ENCODE measurements around the gene LRTM1. TPM values are rescaled to one million over a fixed set of nuclear protein-coding genes. Genes with fewer than 3 reads are reported as not detected.

The LRTM1 gene
- total RNA-seq, 1 donor from 2014 or later: not detected

GRCh38 chr3:54895613-54896012, 32.2 kb downstream of the LRTM1 start:
- DNase-seq (ENCODE audit: low spot score): no peak

GRCh38 chr3:54892168-54892567, 35.7 kb downstream of the LRTM1 start:
- DNase-seq (ENCODE audit: low spot score): no peak

GRCh38 chr3:54891540-54891897, 36.3 kb downstream of the LRTM1 start:
- DNase-seq (ENCODE audit: low spot score): no peak

- DNase-seq (ENCODE audit: low spot score): no peak
Measured at GRCh38 chr3:54889731-54890130, 38.1 kb downstream of the LRTM1 start.

- no peak for DNase-seq (ENCODE audit: low spot score)
Measured at GRCh38 chr3:54888873-54889272, 39.0 kb downstream of the LRTM1 start.

GRCh38 chr3:54888162-54888561, 39.7 kb downstream of the LRTM1 start:
- DNase-seq (ENCODE audit: low spot score): no peak

- no peak for DNase-seq (ENCODE audit: low spot score)
Measured at GRCh38 chr3:54882129-54882833, 45.6 kb downstream of the LRTM1 start.

- no peak for DNase-seq (ENCODE audit: low spot score)
Measured at GRCh38 chr3:54878145-54878544, 49.7 kb downstream of the LRTM1 start.

GRCh38 chr3:54877730-54878129, 50.1 kb downstream of the LRTM1 start:
- no peak for DNase-seq (ENCODE audit: low spot score)

- DNase-seq (ENCODE audit: low spot score): no peak
Measured at GRCh38 chr3:54876694-54877093, 51.2 kb downstream of the LRTM1 start.

- DNase-seq (ENCODE audit: low spot score): no peak
Measured at GRCh38 chr3:54875596-54876268, 52.1 kb downstream of the LRTM1 start.

- no peak for DNase-seq (ENCODE audit: low spot score)
Measured at GRCh38 chr3:54874816-54875556, 52.9 kb downstream of the LRTM1 start.

- DNase-seq (ENCODE audit: low spot score): no peak
Measured at GRCh38 chr3:54873059-54874010, 54.5 kb downstream of the LRTM1 start.

- DNase-seq (ENCODE audit: low spot score): no peak
Measured at GRCh38 chr3:54871867-54872266, 56.0 kb downstream of the LRTM1 start.

- DNase-seq (ENCODE audit: low spot score): no peak
Measured at GRCh38 chr3:54870423-54870822, 57.4 kb downstream of the LRTM1 start.

Measured in mesenteric fat pad (tissue), 1 donor.